ENCODE data around the gene OBSCN. TPM values are rescaled to one million over a fixed set of nuclear protein-coding genes. Genes with fewer than 3 reads are reported as not detected.

The OBSCN gene
- total and polyA plus RNA-seq, 7 experiments from 2014 or later, result 1.3 to 132 (median 76.4) TPM

- Mint-ChIP-seq H3K9me3 (peaks cover 0 to 2% (median 0%) of the 10 kb centered on the region in 11 donors), H3K4me3 (peak overlapping the region; percentile 38 to 89 (median 79)), H3K4me1 (peaks cover 8 to 29% (median 25%) of the 10 kb centered on the region in 7 donors), H3K27me3 (peaks cover 0 to 45% (median 7%) of the 10 kb centered on the region in 5 donors), H3K27ac (peak overlapping the region in 6 of 9 donors; percentile 24 to 41 (median 32)), H3K36me3 (peaks cover 0 to 11% (median 0%) of the 10 kb centered on the region in 5 donors)
- peaks cover 5 to 15% of the 10 kb centered on the region in 2 donors for H3K4me1 ChIP-seq (ENCODE audit: control insufficient read depth in 2 of 2, insufficient read depth in 2 of 2, low read length in 2 of 2)
- no peaks in the 10 kb centered on the region for H3K36me3 ChIP-seq (ENCODE audit: control insufficient read depth in 2 of 3, insufficient read depth in 3 of 3, low read length in 3 of 3)
- no peaks in the 10 kb centered on the region for H3K9me3 ChIP-seq (ENCODE audit: control insufficient read depth in 2 of 3, low read length in 3 of 3)
- H3K4me3 ChIP-seq (ENCODE audit: low read length), result peak overlapping the region; percentile 48
- DNase-seq (peak in 1 of 9 donors; percentile 17), ATAC-seq (peak; percentile 2)
- no peaks in the 10 kb centered on the region for H3K27me3 ChIP-seq (ENCODE audit: control insufficient read depth in 2 of 2, insufficient read depth in 2 of 2, low read length in 2 of 2)
- intact Hi-C loops (cut with micrococcal nuclease), result loop anchor here (1.0 to 2.0 kb wide), 4 partner anchors 10 to 71 kb away; partner anchors contain the start of genes RNF187 (in 1 of the 2) and TRIM11 (in 1 of the 2)
- peak overlapping the region; percentile 11 for H3K27ac ChIP-seq (ENCODE audit: low read depth, low read length)
- CTCF ChIA-PET, result no interaction called here
- POLR2A ChIA-PET, result interaction anchor here (1.7 kb wide), 1 partner anchor 9 kb away, joined by 7 read pairs; the partner anchor contains the start of gene TRIM11
Observed at GRCh38 chr1:228415853-228416216, 208.0 kb downstream of the OBSCN start.

GRCh38 chr1:228416217-228416933 is 208.5 kb downstream of the OBSCN start, which contains the start of gene TRIM17:
TRIM17 (minus strand) TSS chr1:228416861; CDS start chr1:228415072, 1,789 bp downstream.
- peaks cover 0 to 14% (median 0%) of the 10 kb centered on the region in 5 donors for H3K36me3 Mint-ChIP-seq
- POLR2A ChIA-PET, result interaction anchor here (1.7 kb wide), 1 partner anchor 10 kb away, joined by 7 read pairs; the partner anchor contains the start of gene TRIM11
- peaks cover 0 to 45% (median 10%) of the 10 kb centered on the region in 5 donors for H3K27me3 Mint-ChIP-seq
- H3K36me3 ChIP-seq (ENCODE audit: control insufficient read depth in 2 of 3, insufficient read depth in 3 of 3, low read length in 3 of 3), result no peaks in the 10 kb centered on the region
- intact Hi-C loops (cut with micrococcal nuclease), result loop anchor here (1.0 to 2.0 kb wide), 4 partner anchors 10 to 70 kb away; partner anchors contain the start of genes RNF187 (in 1 of the 2) and TRIM11 (in 1 of the 2)
- H3K4me1 Mint-ChIP-seq, result peaks cover 8 to 30% (median 27%) of the 10 kb centered on the region in 7 donors
- peak within 1 kb of the TSS; percentile 73 to 91 (median 86) for H3K4me3 Mint-ChIP-seq
- H3K9me3 Mint-ChIP-seq, result peaks cover 0 to 2% (median 0%) of the 10 kb centered on the region in 11 donors
- peaks cover 5 to 15% of the 10 kb centered on the region in 2 donors for H3K4me1 ChIP-seq (ENCODE audit: control insufficient read depth in 2 of 2, insufficient read depth in 2 of 2, low read length in 2 of 2)
- H3K4me3 ChIP-seq (ENCODE audit: low read length), result peak within 1 kb of the TSS; percentile 48
- CTCF ChIA-PET, result no interaction called here
- H3K27me3 ChIP-seq (ENCODE audit: control insufficient read depth in 2 of 2, insufficient read depth in 2 of 2, low read length in 2 of 2), result no peaks in the 10 kb centered on the region
- H3K27ac Mint-ChIP-seq, result peak within 1 kb of the TSS in 8 of 9 donors; percentile 24 to 76 (median 38)
- no peaks in the 10 kb centered on the region for H3K9me3 ChIP-seq (ENCODE audit: control insufficient read depth in 2 of 3, low read length in 3 of 3)
- ATAC-seq (peak; percentile 69), DNase-seq (peak in 8 of 9 donors; percentile 15 to 47 (median 31))
- peak within 1 kb of the TSS; percentile 11 for H3K27ac ChIP-seq (ENCODE audit: low read depth, low read length)

GRCh38 chr1:228417061-228417460 is 209.2 kb downstream of the OBSCN start:
- Mint-ChIP-seq H3K9me3 (peaks cover 0 to 2% (median 0%) of the 10 kb centered on the region in 11 donors), H3K27ac (peak overlapping the region in 2 of 9 donors; percentile 28 to 51), H3K4me3 (peak overlapping the region; percentile 32 to 91 (median 82)), H3K36me3 (peaks cover 0 to 17% (median 0%) of the 10 kb centered on the region in 5 donors), H3K4me1 (peaks cover 8 to 36% (median 27%) of the 10 kb centered on the region in 7 donors), H3K27me3 (peaks cover 0 to 45% (median 15%) of the 10 kb centered on the region in 5 donors)
- Histone ChIP-seq H3K27ac (ENCODE audit: low read depth, low read length) (no peak overlapping the region), H3K36me3 (ENCODE audit: control insufficient read depth in 2 of 3, insufficient read depth in 3 of 3, low read length in 3 of 3) (no peaks in the 10 kb centered on the region), H3K4me1 (ENCODE audit: control insufficient read depth in 2 of 2, insufficient read depth in 2 of 2, low read length in 2 of 2) (peaks cover 5 to 15% of the 10 kb centered on the region in 2 donors), H3K4me3 (ENCODE audit: low read length) (no peak overlapping the region), H3K9me3 (ENCODE audit: control insufficient read depth in 2 of 3, low read length in 3 of 3) (no peaks in the 10 kb centered on the region), H3K27me3 (ENCODE audit: control insufficient read depth in 2 of 2, insufficient read depth in 2 of 2, low read length in 2 of 2) (no peaks in the 10 kb centered on the region)
- DNase-seq (no peak), ATAC-seq (no peak)
- intact Hi-C loops (cut with micrococcal nuclease), result loop anchor here in 1 of 2 donors (2.0 kb wide), 2 partner anchors 40 to 70 kb away; partner anchors contain the start of gene RNF187
- ChIA-PET CTCF (no interaction called here), POLR2A (no interaction called here)

- Histone ChIP-seq H3K27me3 (ENCODE audit: control insufficient read depth in 2 of 2, insufficient read depth in 2 of 2, low read length in 2 of 2) (no peaks in the 10 kb centered on the region), H3K4me1 (ENCODE audit: control insufficient read depth in 2 of 2, insufficient read depth in 2 of 2, low read length in 2 of 2) (peaks cover 5 to 15% of the 10 kb centered on the region in 2 donors), H3K9me3 (ENCODE audit: control insufficient read depth in 2 of 3, low read length in 3 of 3) (no peaks in the 10 kb centered on the region), H3K36me3 (ENCODE audit: control insufficient read depth in 2 of 3, insufficient read depth in 3 of 3, low read length in 3 of 3) (no peaks in the 10 kb centered on the region), H3K27ac (ENCODE audit: low read depth, low read length) (no peak overlapping the region), H3K4me3 (ENCODE audit: low read length) (no peak overlapping the region)
- peaks cover 0 to 19% (median 0%) of the 10 kb centered on the region in 5 donors for H3K36me3 Mint-ChIP-seq
- POLR2A ChIA-PET, result no interaction called here
- CTCF ChIA-PET, result no interaction called here
- H3K4me1 Mint-ChIP-seq, result peaks cover 8 to 36% (median 27%) of the 10 kb centered on the region in 7 donors
- H3K27ac Mint-ChIP-seq, result peak overlapping the region in 2 of 9 donors; percentile 4 to 28
- ATAC-seq (no peak), DNase-seq (no peak)
- H3K27me3 Mint-ChIP-seq, result peaks cover 0 to 45% (median 18%) of the 10 kb centered on the region in 5 donors
- H3K9me3 Mint-ChIP-seq, result peaks cover 0 to 2% (median 0%) of the 10 kb centered on the region in 11 donors
- peak overlapping the region in 9 of 10 donors; percentile 32 to 90 (median 81) for H3K4me3 Mint-ChIP-seq
- intact Hi-C loops (cut with micrococcal nuclease), result loop anchor here in 1 of 2 donors (2.0 kb wide), 2 partner anchors 39 to 69 kb away; partner anchors contain the start of gene RNF187
Observed at GRCh38 chr1:228417483-228418203, 209.8 kb downstream of the OBSCN start.

- Histone ChIP-seq H3K36me3 (ENCODE audit: control insufficient read depth in 2 of 3, insufficient read depth in 3 of 3, low read length in 3 of 3) (no peaks in the 10 kb centered on the region), H3K27ac (ENCODE audit: low read depth, low read length) (no peak overlapping the region), H3K9me3 (ENCODE audit: control insufficient read depth in 2 of 3, low read length in 3 of 3) (no peaks in the 10 kb centered on the region), H3K4me3 (ENCODE audit: low read length) (no peak overlapping the region), H3K4me1 (ENCODE audit: control insufficient read depth in 2 of 2, insufficient read depth in 2 of 2, low read length in 2 of 2) (peaks cover 0 to 9% of the 10 kb centered on the region in 2 donors), H3K27me3 (ENCODE audit: control insufficient read depth in 2 of 2, insufficient read depth in 2 of 2, low read length in 2 of 2) (no peaks in the 10 kb centered on the region)
- ATAC-seq, result no peak
- intact Hi-C loops (cut with micrococcal nuclease), result no loop called here
- Mint-ChIP-seq H3K4me3 (no peak overlapping the region), H3K27ac (no peak overlapping the region), H3K36me3 (peaks cover 0 to 15% (median 0%) of the 10 kb centered on the region in 5 donors), H3K27me3 (peaks cover 0 to 33% (median 11%) of the 10 kb centered on the region in 5 donors), H3K4me1 (peaks cover 0 to 23% (median 11%) of the 10 kb centered on the region in 7 donors), H3K9me3 (peaks cover 0 to 2% (median 0%) of the 10 kb centered on the region in 11 donors)
- ChIA-PET CTCF (interaction anchor here (0.6 kb wide), 1 partner anchor 1321 kb away, joined by 3 read pairs; no protein-coding TSS in a partner anchor), POLR2A (interaction anchor here (1.6 kb wide), 1 partner anchor 9 kb away, joined by 4 read pairs; no protein-coding TSS in a partner anchor)
- DNase-seq, result no peak
Observed at GRCh38 chr1:228420968-228421826, 213.4 kb downstream of the OBSCN start.

Measured in naive thymus-derived CD4-positive, alpha-beta T cell (primary cell).